GM19372 (cell line): ENCODE results near the gene KRTAP4-8.
"Not testable (repeated sequence)": the region's sequence is repeated elsewhere in the genome, so short reads cannot be mapped to it uniquely, and the experiment has no call there.

Experiments used
- ATAC-seq: cut with Tn5 transposase; IDR thresholded peaks from one replicate; pipeline ENCODE4 v1.9.1; 2021; ENCODE audit warnings: mild to moderate bottlenecking, low read depth, moderate library complexity; ENCODE audit not compliant: unreplicated experiment

The KRTAP4-8 gene

GRCh38 chr17:41098042-41098441 lies at the start of gene KRTAP4-8:
Gene KRTAP4-8, minus strand, starts transcription at chr17:41098142. Its CDS starts 58 bp downstream, at chr17:41098084.
- no peak for ATAC-seq

GRCh38 chr17:41145261-41145660 lies 47.3 kb upstream of the KRTAP4-8 start:
- no peak for ATAC-seq

- ATAC-seq: no peak
Observed at GRCh38 chr17:41144846-41145245, 46.9 kb upstream of the KRTAP4-8 start.

DNA sequence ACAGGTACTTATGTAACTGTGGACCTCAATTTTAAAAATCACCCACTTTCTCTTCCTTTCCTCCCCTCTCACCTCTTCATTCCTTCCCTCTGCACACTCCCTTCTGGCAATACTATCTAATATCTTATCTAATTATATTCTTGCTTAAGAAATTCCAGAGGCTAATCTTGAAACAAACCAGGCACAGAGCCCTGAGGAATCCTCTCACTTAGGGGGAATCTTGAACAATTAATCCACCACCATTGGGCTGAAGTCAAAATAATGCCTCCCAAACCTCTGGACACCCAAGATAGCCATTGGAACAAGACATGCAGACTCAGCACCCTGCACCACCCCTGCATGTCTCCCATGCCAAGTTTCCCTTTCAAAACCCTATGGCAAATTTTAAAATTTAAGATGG lies 43.4 kb upstream of the KRTAP4-8 start:
- no peak for ATAC-seq

GRCh38 chr17:41140360-41141131 lies 42.6 kb upstream of the KRTAP4-8 start, which contains the start of gene KRTAP4-6:
Gene KRTAP4-6, minus strand, starts transcription at chr17:41140544. Its CDS starts 57 bp downstream, at chr17:41140487.
- no peak for ATAC-seq

DNA sequence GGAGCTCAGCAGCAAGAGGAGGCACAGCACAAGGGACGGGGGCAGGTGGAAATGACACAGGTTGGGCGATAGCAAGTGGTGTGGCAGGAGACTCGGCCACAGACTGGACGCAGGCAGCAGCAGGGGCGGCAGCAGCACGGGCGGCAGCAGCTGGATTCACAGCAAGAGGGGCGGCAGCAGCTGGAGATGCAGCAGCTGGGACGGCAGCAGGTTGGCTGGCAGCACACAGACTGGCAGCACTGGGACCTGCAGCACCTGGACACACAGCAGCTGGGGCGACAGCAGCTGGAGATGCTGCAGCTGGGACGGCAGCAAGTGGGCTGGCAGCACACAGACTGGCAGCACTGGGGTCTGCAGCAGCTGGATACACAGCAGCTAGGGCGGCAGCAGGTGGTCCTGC lies 41.9 kb upstream of the KRTAP4-8 start:
- not testable (repeated sequence) for ATAC-seq

GRCh38 chr17:41133880-41134735 lies 36.2 kb upstream of the KRTAP4-8 start:
- no peak for ATAC-seq

DNA sequence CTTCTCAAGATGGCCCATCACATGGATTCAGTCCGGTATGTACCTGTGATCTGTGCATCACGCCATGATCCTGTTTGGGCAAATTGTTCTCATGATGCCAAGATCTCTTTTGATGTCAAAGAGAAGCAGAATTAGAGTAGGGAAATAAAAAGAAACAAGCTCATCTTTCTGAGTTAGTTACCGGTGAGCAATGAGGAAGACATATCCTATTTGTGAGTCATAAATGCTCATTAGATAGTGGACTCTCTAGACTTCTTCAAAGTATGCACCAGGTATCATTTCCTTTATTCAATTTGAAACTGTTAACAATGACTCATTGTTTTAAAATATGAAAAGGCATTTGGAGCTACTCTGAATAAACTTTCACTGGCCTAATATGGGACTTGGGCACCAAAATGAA lies 34.0 kb upstream of the KRTAP4-8 start:
- no peak for ATAC-seq

DNA sequence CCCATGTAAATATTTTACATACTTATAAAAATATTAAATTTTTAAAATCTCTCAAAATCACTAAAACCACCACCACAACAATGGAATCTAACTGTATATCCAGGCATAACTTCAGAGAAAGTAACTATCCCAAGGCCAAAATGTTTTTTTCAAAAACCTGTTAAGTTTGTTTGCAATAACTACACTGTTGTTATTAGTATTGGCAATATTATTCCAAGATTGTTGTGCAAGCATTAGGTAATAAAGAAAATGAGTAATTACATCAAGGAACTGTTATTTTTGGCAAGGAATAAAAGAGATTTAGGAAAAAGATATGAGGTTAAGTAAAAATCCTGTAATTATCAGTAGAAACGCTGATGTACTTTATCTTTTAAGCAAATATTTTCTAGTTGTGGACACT lies 29.4 kb upstream of the KRTAP4-8 start:
- ATAC-seq: no peak

- ATAC-seq: no peak
Observed at GRCh38 chr17:41126412-41126811, 28.5 kb upstream of the KRTAP4-8 start.

DNA sequence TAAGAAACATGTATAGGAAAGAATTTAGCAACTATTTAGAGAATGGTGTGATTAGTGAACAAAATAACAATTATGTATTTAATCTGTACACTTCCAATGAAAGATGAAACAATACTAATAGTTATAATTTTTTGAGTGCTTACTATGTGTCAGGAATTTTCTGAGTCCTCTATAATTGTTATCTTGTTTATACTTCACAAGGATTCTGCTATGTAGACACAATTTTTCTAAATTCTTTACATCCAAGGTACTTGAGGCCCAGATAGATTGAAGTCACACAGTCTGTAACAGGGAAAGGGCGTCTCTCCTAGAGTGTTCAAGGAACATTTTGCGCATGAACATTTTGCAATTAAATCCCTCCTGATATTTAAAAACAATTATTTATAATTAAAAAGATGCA lies 27.1 kb upstream of the KRTAP4-8 start:
- ATAC-seq: no peak

DNA sequence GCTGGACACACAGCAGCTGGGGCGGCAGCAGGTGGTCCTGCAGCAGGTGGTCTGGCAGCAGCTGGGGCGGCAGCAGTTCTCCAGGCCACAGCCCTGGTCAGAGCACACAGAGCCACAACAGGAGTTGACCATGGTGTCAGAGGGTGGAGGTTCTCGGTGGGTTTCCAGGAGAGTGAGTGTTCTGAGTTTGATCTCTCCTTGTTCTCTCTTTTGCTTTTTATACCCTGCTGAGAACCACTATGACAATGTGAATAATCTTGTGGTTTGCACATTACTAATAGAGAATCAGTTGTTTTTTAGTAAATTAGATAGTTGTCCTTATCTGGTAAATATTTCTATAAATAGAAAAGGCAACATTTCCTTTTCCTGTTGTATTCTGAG lies 26.0 kb upstream of the KRTAP4-8 start, which contains the start of gene KRTAP4-12:
Gene KRTAP4-12, minus strand, starts transcription at position 192 of the 381 bp plus-strand sequence. Its CDS starts 60 bp downstream, at position 132.
- not testable (repeated sequence) for ATAC-seq

DNA sequence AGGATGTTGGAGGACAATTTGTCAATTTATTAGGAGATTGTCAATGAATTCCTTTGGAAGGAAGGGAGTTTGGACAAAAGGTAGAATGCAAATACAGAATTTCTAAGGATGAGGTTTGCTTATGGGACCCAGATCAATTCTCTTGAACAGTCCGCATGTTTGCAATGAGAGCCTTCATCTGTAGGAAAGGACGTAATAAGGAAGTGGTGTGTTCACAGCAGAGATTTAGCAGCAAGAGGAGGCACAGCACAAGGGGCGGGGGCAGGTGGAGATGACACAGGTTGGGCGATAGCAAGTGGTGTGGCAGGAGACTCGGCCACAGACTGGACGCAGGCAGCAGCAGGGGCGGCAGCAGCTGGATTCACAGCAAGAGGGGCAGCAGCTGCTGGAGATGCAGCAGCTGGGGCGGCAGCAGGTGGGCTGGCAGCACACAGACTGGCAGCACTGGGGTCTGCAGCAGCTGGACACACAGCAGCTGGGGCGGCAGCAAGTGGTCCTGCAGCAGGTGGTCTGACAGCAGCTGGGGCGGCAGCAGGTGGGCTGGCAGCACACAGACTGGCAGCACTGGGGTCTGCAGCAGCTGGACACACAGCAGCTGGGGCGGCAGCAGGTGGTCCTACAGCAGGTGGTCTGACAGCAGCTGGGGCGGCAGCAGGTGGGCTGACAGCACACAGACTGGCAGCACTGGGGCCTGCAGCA lies 25.5 kb upstream of the KRTAP4-8 start:
- not testable (repeated sequence) for ATAC-seq

GRCh38 chr17:41121742-41122141 lies 23.8 kb upstream of the KRTAP4-8 start:
- no peak for ATAC-seq

DNA sequence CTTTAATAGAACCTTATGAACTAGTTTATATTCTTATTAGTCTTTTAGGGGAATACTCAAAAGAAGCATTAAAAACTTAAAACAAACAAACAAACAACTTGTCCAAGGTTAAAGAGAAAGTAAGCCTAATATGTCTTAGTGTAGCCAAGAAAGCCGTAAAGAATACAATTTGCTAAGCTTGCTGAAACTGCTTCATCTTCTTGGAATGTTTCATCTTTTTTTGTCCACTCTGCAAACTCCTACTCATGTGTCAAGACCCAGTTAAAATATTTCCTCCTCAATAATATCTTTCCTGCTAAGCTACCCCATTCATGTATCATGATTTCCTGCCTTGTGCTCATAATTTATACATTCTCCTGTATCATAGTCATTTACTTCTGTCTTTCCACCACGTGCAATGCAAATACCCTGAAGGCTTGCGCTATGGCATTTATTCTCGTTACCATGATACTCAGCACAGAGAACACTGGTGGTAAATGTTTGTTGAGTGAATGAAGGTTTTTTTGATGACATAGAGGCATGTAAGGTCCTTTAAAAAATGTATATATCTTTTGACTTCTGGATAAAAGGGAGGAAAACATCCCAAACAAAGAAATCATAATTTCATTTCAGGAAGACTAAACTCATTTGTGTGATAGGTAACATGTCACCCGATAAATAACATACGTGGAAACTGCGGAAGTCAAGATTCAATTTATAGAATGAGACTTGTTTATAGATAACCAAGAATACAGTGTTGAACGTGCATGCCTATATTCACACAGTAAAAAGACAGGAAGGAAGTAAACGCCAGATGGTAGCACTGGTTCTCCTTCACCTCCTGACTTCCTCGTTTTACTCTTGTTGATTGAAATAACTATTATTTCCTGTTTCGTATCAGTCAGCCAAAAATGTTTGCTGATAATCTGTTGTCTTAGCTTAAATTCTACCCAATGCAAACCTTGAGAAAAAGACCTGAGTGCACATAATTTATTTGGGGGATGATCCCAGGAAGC lies 22.1 kb upstream of the KRTAP4-8 start:
- ATAC-seq: not testable (repeated sequence)

DNA sequence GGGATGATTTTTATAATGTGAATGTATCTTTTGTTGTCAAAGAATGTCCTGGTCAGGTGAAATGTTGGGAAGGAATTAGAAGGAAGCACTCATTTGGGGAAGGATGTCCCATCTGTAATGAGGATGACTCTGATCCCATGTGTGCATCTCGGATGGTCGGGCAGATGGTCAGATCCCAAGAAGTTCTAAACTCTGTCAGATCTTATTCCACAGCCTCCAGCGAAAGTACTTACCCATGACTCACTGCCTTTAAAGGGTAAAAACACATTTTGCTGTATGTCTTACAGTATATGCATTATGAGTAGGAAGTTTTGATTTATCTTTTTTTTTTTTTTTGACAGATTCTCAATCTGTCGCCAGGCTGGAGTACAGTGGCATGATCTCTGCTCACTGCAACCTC lies 20.8 kb upstream of the KRTAP4-8 start:
- no peak for ATAC-seq

DNA sequence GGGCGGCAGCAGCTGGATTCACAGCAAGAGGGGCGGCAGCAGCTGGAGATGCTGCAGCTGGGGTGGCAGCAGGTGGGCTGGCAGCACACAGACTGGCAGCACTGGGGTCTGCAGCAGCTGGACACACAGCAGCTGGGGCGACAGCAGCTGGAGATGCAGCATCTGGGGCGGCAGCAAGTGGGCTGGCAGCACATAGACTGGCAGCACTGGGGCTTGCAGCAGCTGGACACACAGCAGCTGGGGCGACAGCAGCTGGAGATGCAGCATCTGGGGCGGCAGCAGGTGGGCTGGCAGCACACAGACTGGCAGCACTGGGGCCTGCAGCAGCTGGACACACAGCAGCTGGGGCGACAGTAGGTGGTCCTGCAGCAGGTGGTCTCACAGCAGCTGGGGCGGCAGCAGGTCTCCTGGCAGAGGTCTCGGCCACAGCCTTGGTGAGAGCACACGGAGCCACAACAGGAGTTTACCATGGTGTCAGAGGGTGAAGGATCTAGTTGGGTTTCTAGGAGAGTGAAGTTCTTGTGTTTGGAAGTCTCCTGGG lies 20.0 kb upstream of the KRTAP4-8 start, which contains the start of gene KRTAP4-11:
Gene KRTAP4-11, minus strand, starts transcription at position 528 of the 541 bp plus-strand sequence. Its CDS starts 58 bp downstream, at position 470.
- ATAC-seq: not testable (repeated sequence)

- no peak for ATAC-seq
Observed at GRCh38 chr17:41116297-41116696, 18.4 kb upstream of the KRTAP4-8 start.
